Cardiac fibroblast (primary cell): ENCODE data around the gene IFNL3.
"Not testable (repeated sequence)": the region's sequence is repeated elsewhere in the genome, so short reads cannot be mapped to it uniquely, and the experiment has no call there.

ENCODE experiments used
- DNase-seq, 2 donors: peaks; one replicate each; pipeline versions ENCODE4 v3.0.0 to v3.0.0-alpha.2; 2010; ENCODE audit warnings: low read depth in 2 of 2
- H3K4me3 ChIP-seq, 2 donors: replicated peaks in 1 of 2; 1 replicate in 1 of 2; 2 replicates in 1 of 2; pipeline ENCODE4 v1.5.1; 2011; ENCODE audit warnings: low read depth in 2 of 2, low read length in 2 of 2, mild to moderate bottlenecking in 2 of 2, moderate library complexity in 1 of 2
- TF ChIP-seq, protein P1 (sequence below): IDR thresholded peaks from one replicate; pipeline ENCODE4 v1.5.1; 2011; ENCODE audit warnings: low read depth, mild to moderate bottlenecking, low read length, inconsistent platforms

Gene IFNL3

DNA sequence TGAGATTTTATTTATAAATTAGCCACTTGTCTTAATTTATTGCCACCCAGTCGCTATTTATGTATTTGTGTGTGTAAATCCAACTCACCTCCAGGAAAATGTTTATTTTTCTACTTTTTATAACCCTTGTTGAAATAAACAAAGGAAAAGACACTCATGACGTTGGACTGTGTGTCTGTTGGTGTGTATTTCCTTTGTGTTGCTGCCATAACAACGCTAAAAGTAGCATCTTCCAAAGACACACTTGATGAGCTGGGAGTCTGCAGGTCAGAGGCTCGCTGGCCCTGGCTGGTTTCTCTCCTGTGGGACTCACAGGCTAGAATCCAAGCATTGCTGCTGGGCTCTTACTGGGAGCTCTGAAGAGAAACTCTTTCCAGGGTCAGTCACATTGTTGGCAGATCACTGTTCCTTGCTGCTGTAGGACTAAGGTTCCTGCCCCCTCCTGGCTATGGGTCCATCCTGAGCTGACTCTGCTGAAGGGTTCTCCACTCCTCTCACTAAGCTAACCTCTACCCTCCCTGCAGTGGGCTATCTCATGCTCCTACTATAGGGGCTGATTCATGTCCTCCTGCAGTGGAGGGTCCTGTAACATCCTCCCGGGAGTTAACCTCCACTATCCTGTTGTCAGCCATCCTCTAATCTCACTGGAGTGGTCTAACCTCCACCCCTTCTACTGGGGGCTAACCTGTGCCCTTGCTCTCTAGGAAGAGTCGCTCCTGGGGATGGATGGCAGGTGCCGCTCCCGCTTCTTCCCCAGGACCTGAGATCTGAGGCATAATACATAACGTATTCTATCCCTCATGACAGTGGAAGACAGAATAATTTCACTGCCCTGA is 25.4 kb upstream of the IFNL3 start:
- no peak overlapping the region for H3K4me3 ChIP-seq
- TF ChIP-seq, protein P1, sequence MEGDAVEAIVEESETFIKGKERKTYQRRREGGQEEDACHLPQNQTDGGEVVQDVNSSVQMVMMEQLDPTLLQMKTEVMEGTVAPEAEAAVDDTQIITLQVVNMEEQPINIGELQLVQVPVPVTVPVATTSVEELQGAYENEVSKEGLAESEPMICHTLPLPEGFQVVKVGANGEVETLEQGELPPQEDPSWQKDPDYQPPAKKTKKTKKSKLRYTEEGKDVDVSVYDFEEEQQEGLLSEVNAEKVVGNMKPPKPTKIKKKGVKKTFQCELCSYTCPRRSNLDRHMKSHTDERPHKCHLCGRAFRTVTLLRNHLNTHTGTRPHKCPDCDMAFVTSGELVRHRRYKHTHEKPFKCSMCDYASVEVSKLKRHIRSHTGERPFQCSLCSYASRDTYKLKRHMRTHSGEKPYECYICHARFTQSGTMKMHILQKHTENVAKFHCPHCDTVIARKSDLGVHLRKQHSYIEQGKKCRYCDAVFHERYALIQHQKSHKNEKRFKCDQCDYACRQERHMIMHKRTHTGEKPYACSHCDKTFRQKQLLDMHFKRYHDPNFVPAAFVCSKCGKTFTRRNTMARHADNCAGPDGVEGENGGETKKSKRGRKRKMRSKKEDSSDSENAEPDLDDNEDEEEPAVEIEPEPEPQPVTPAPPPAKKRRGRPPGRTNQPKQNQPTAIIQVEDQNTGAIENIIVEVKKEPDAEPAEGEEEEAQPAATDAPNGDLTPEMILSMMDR: no peak
- no peak for DNase-seq

DNA sequence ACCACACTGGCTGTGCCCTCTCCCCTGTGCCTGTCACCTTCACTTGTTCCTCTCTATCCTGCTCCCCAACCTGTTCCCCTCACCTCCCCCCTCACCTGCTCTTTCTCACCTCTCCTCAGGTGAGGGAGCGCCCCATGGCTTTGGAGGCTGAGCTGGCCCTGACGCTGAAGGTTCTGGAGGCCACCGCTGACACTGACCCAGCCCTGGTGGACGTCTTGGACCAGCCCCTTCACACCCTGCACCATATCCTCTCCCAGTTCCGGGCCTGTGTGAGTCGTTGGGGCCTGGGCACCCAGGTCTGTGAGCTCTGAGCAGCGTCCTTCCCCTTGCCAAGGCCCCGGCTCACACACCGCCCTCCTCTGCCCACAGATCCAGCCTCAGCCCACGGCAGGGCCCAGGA is 24.6 kb upstream of the IFNL3 start:
- DNase-seq, H3K4me3 ChIP-seq: not testable (repeated sequence)

DNA sequence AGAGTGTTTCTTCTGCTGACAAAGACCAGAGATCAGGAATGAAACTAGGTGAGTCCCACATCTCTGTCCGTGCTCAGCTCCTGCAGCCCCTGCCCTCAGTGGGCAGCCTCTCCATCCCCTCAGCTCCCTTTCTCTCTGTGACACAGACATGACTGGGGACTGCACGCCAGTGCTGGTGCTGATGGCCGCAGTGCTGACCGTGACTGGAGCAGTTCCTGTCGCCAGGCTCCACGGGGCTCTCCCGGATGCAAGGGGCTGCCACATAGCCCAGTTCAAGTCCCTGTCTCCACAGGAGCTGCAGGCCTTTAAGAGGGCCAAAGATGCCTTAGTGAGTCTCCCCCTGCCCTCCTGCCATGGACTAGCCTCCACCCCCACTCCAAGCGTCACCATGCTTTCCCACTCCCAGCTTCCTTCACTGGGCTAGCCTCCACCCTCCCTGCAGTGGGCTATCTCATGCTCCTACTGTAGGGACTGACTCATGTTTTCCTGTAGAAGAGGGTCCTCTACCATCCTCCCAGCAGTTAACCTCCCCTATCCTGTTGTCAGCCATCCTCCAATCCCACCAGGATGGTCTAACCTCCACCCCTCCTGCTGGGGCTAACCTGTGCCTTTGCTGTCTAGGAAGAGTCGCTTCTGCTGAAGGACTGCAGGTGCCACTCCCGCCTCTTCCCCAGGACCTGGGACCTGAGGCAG is 23.9 kb upstream of the IFNL3 start:
- H3K4me3 ChIP-seq, DNase-seq: not testable (repeated sequence)

DNA sequence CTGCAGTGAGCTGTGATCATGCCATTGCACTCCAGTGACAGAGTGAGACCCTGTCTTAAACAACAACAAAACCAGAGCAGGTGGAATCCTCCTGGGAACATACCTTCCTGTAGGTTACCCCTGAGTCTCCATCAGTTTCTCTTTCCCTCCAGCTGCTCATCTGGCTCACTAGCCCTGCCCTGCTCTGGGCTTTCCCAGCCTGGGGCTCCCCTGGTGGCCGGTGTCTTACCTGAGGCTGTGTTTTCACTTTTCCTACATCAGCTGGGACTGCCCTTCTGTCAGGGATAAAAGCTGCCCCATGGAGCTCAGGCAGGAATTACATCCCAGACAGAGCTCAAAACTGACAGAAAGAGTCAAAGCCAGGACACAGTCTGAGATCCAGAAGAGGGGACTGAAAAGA is 23.3 kb upstream of the IFNL3 start, which contains the start of gene IFNL2:
Gene IFNL2, plus strand, starts transcription at position 312 of the 400 bp plus-strand sequence. CDS start 173 bp downstream, outside the sequence.
- not testable (repeated sequence) for DNase-seq, H3K4me3 ChIP-seq

DNA sequence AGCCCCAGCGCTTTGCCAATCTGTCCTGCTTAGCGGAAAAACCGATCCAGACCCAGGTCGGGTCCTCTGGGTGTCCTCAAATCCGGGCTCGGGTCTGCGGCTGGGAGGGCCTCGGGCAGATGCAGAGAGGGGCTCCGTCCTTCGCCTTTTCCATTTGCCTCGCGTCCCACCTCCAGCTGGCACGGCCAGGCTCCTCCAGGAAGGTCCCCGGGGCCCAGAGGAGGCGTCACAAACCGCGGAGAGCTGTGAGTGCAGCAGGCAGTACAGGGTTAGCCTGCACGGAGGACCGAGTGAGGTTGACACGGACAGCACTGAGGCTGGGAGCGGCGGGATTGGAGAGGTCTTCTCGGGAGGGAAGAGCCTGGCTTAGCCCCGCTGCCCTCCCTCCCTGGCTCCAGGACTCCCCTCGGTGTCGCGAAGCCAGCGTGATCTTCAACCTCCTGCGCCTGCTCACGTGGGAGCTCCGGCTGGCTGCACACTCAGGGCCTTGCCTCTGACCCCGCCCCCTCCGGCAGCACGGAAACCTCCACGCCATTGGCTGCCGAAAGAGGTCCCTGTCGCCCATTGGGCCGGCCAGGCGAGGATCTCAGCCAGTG is 20.6 kb upstream of the IFNL3 start:
- no peak overlapping the region for H3K4me3 ChIP-seq
- TF ChIP-seq, protein P1: no peak
- no peak for DNase-seq

DNA sequence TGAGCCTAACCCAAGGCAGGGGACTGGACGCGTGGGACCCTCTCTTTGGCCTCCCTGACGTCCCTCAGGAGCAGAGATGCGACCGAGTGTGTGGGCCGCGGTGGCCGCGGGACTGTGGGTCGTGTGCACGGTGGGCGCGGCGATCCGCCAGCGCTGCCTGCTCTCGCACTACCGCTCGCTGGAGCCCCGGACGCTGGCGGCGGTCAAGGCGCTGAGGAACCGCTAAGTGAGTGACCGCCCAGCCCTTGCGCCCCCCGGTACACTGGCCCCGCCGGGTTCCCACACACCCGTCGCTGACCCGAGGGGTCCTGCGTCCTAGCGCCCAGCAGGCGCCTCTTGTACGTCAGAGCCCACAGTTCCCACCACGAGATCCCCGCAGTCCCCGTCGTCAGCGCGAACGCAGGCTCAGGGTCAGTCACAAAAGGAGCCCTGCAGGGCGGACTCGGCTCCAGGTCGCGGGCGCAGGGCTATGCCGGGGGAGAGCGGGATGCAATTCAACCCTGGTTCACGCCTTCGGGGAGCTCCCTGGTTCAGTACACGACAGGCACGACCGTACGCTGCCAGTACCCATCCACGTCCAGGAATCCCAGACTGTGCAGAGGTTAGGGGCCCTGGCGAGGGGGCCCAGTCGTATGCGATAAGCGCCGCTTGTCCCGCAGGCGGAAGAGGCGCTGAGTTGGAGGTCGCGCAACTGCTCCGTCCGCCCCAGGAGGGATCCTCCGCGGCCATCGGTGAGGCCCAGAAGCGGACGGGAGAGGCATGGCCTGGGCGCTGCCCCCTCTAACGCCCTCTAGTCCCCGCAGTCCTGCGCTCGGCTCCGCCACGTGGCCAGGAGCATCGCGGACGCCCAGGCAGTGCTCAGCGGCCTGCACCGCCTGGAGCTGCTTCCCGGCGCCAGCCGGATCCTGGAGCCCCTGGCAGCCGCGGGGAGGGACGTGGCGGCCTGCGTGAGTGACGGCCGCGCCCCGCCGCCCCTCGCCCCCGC is 19.8 kb upstream of the IFNL3 start:
- TF ChIP-seq, protein P1: no peak
- H3K4me3 ChIP-seq: no peak overlapping the region
- DNase-seq: peak in 1 of 2 donors; percentile 8

DNA sequence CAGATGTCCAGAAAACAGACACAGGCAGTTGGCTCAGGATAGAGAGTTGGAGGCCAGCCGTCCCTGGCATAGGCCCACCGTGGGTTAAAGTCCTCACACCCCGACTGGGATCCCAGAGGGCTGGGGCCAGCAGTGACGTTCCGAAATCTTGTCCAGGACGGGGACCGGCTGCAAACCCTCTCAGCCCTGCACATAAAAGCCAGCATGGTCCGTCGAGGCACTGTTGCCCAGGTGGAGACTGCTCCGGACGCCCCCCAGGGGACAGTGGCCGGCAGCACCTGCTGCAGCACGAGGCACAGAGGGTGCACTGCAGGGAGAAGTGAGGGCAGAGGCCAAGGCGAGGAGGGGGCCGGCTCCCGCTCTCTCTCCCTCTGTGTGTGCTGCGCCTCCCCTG is 19.1 kb upstream of the IFNL3 start:
- no peak for DNase-seq
- TF ChIP-seq, protein P1: no peak
- no peak overlapping the region for H3K4me3 ChIP-seq
